HPDE6-E6E7 (cell line): ENCODE measurements around the gene COL12A1.

ENCODE experiments used
- DNase-seq: peaks from one replicate; pipeline ENCODE4 v3.0.0; 2011; ENCODE audit warnings: missing footprints; ENCODE audit errors: extremely low spot score

The COL12A1 gene

DNA sequence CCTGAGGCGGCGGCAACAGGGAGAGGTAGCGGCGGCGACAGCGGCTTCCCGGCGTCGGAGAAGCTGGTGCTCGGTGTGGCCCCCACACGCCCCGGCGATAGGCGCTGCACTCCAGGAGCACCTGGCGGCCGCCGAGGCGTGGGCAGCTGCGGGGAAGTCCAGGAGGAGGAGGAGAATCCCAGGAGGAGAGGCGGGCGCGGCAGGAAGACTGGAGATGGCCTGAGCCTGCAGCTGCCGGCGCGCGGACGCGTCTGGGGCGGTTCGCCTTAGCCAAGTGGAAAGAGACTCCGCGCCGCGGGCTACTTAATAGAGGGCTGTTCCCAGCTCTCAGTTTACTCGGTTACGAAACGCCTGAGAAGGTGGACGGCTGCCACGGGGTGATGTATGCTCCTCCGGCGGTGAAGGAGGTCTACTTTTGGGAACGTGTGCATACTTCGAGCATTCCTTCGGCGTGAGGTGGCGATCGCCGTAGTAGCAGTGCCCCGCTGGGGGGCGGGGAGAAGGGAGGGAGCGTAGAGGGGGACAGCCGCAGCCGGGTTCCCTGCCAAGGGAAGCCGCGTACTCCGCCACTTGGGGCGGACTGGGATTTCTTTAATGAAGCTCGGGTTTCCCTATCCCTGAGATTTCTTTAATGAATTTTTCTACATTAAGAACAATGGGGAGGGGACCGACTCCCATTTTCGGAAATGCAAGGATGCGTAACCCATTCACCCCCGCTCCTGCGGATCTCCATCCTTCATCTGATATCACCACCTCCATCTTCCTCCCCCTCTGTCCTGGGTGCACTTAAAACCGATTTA, at the start of gene COL12A1:
Gene COL12A1, minus strand, starts transcription at position 278 of the 800 bp plus-strand sequence. CDS start 3,261 bp downstream, outside the sequence.
- peak; percentile 54 for DNase-seq

DNA sequence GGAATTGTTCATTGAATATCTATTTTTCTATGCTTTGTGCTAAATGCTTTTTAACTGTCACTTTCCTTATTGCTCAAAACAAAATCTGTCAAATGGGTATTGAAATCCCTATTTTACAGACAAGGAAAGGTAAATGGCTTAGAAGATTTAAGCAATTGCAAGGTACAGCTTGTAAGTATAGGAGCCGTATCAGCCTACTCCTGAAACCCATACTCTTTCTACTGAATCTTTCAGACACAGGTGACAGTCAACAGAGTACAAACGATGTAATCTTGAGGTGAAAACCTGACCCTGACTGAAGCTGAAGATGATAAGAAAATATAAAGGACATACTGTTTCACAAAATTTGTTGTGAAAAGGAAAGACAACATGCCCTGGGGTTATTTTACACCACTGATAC, 44.7 kb upstream of the COL12A1 start:
- no peak for DNase-seq

GRCh38 chr6:75249837-75250236, 44.0 kb upstream of the COL12A1 start:
- no peak for DNase-seq

DNA sequence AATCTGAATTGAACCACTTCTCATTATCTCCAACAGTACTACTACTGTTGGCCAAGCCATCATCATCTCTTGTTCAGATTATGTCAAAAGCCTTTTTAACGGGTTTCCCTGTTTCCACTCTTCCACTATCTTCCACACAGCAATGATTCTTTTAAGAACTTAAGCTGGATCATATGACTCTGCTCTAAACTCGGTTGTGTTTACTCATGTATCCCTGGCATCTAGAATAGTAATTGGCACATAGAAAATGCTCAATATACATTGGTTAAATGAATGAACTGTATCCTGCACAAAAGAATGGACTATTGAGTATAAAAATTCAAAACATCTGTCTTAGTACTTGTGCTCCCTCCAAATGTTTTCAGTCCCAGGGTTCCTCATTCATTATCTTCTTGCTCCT, 40.5 kb upstream of the COL12A1 start:
- no peak for DNase-seq

GRCh38 chr6:75244063-75244584, 38.3 kb upstream of the COL12A1 start:
- DNase-seq: no peak

- peak; percentile 88 for DNase-seq
These were observed 37.6 kb upstream of the COL12A1 start, which contains the start of gene COX7A2 for GRCh38 chr6:75243333-75244062. TSS of gene COX7A2 (minus strand) at chr6:75243801. CDS start at chr6:75243734, 67 bp downstream.

DNA sequence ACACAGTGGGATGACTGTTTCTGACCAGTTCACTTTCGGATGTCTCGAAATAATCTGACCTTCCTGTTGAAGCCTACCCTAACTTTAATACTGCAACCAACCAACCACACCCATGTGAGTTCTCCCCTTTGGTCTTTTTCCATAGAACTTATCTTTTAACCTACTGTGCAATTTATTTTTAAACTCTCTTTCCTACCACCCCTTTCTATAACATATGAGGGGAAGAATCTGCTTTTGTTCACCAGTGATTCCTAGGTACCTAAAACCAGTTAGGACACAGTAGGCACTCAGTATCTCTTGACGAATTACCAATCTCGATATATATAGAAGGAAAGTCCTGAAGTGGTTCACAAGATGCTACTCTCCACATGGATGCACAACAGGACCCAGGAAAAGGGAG, 30.8 kb upstream of the COL12A1 start:
- DNase-seq: no peak

- DNase-seq: no peak
These were observed 29.4 kb upstream of the COL12A1 start for GRCh38 chr6:75235271-75235670.

DNA sequence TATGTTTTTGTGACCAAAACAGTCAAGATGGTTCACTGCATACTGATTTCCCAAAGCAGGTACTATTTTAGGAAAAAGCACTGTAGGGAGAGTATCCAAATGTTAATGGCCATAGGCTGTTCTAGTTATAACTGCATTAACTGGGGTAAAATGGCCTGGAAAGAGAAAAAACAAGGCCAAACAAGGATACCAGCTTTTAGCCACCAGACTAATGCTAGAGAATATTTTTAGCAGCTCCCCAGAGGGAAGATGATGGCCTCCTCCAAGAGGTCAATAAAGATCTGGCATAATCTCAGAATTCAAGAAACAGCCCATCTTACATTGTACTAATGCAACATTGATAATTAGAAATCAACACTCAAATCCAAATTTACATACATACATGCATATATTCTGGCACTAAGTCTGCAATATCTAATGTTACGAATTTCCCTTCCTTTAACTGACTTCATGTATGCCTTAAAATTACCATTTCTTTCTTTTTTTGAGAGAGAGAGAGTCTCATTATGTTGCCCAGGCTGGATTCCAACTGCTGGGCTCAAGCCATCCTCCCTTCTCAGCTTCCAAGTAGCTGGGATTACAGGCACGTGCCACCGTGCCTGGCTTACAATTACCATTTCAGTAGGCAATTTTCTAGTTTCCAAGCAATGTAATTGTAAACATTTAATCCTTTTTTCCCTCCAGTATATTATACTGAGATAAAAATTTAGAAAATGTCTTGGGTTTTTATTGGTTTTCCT, 28.4 kb upstream of the COL12A1 start:
- no peak for DNase-seq

DNA sequence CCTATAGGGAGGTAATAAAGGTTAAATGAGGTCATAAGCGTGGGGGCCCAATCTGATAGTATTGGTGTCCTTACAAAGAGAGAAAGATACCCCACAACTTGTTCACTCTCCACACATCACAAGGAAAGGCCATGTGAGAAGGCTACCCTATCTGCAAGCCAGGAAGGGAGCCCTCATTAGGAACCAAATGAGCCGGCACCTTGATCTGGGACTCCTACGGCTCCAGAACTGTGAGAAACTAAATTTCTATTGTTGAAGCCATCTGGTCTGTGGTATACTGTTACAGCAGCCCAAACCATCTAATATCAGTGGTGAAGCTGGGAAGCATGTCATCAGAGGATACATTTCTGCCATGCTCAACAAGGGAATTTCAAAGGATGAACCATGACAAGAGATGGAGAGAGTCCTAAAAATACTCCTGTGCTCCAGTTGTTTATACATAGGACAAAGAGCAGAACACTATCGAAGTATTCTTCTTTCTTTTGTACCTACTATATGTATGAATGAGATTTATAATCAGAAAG, 27.3 kb upstream of the COL12A1 start:
- no peak for DNase-seq

- DNase-seq: peak; percentile 58
These were observed 24.9 kb upstream of the COL12A1 start for GRCh38 chr6:75230484-75231325.

DNA sequence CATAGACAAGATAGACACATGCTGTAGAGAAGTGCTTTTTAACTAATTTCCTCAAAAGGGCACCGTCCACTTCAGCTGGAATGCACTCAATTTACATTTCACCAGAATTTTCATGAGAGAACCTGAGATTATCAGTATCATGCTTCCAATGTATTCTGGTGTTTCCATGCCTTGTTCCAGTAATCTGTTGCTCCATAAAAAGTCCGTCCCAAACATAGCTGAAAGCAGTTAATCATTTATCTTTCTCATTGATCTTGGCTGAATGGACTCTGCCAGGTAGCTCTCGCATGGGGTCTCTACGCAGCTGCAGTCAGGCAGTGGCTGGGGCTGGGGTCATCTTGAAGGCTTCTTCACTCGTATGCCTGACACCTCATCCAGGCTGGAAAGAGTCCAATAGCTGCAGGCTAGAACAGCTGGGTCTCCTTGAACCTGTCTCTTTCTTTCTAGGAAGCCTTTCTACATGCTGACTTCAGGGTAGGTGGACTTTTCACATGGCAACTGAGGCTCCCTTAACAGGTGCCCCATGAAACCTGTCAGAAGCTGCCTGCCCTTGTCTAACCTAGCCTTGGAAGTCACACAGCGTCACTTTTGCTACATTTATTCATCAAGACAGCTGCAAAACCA, 18.6 kb upstream of the COL12A1 start:
- no peak for DNase-seq

GRCh38 chr6:75223428-75223827, 17.6 kb upstream of the COL12A1 start:
- no peak for DNase-seq

GRCh38 chr6:75222261-75222660, 16.4 kb upstream of the COL12A1 start:
- no peak for DNase-seq

DNA sequence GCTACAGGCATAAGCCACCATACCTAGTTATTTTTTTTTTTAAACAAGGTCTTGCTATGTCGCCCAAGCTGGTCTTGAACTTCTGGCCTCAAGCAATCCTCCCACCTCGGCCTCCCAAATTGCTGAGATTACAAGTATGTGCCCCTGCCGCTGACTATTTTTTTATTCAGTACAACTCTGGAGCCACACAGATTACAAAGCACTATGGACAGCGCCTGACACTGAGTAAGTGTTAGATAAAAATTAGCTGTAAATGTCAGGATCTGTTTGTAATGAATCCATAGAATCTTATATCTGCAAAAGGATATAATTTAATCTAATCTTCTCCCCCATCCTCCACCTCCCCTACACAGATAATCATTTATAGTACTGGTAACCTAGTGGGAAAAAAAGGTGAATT, 15.3 kb upstream of the COL12A1 start:
- DNase-seq: no peak

DNA sequence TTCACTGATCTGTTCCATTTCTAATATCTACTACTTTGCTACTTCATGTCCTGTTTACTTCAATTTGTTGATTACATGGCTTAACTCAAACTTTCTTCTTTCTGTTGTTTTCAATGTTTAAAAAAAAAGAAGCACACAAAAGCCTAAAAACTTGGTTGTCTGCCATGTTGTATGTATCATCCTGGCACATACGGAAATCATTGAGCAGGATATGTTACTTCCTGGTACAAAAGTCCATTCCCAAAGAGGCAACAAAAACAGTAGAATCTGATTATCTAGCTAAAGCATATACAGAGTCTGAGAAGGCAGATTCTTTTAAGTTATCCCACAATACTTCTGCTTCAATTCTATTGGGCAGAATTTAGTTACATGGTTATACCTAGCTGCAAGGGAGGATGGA, 14.5 kb upstream of the COL12A1 start:
- no peak for DNase-seq

GRCh38 chr6:75219263-75219662, 13.4 kb upstream of the COL12A1 start:
- no peak for DNase-seq

GRCh38 chr6:75217193-75217592, 11.3 kb upstream of the COL12A1 start:
- DNase-seq: no peak

- no peak for DNase-seq
These were observed 9.4 kb upstream of the COL12A1 start for GRCh38 chr6:75215291-75215690.

DNA sequence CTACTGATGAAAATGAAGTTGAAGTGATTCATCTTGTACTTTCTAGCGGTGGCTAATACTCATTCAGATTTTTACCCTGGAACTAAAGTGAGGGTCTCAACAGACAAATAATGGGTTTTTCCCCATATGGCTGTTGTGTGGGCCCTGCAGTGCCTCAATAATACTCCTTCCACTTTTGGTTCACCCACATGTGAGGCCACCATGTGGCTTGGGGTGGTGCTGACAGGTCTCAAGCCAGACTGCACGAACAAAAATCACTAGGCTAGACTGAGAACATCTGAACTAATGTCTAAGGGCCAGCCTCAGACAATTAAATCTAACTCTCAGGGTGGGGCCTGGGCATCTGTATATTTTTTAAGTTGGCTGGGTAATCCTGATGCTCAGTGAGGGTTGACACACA, 7.9 kb upstream of the COL12A1 start:
- no peak for DNase-seq
